HEK293 (cell line): Measurements from ENCODE around the gene ANKRD6.

Experiments
- BCL11A ChIP-seq: fragments of 450-650 bp; formaldehyde crosslinking; IDR thresholded peaks from 2 replicates; pipeline ENCODE4 v1.5.1; 2016; ENCODE audit warnings: low read depth, missing biosample characterization, missing genetic modification characterization
- CTCF ChIP-seq: fragments of 450-650 bp; formaldehyde crosslinking; IDR thresholded peaks from 2 replicates; pipeline ENCODE4 v1.5.1; 2016; ENCODE audit warnings: missing biosample characterization, missing genetic modification characterization
- KLF9 ChIP-seq: fragments of 450-650 bp; formaldehyde crosslinking; IDR thresholded peaks from 2 replicates; pipeline ENCODE4 v1.5.1; 2016; ENCODE audit warnings: missing biosample characterization, missing genetic modification characterization, low read depth
- TCF7L2 ChIP-seq: IDR thresholded peaks from 2 replicates; pipeline ENCODE4 v1.6.1; 2011; ENCODE audit warnings: low read depth, mild to moderate bottlenecking, inconsistent platforms, low read length, moderate library complexity, borderline replicate concordance
- YY1 ChIP-seq: fragments of 450-650 bp; formaldehyde crosslinking; IDR thresholded peaks from 2 replicates; pipeline ENCODE4 v1.5.1; 2018; ENCODE audit warnings: missing biosample characterization, missing genetic modification characterization
- ZBTB48 ChIP-seq: fragments of 450-650 bp; formaldehyde crosslinking; IDR thresholded peaks from 2 replicates; pipeline ENCODE4 v1.5.1; 2016; ENCODE audit warnings: missing biosample characterization, missing genetic modification characterization
- ZNF311 ChIP-seq: fragments of 450-650 bp; formaldehyde crosslinking; IDR thresholded peaks from 2 replicates; pipeline ENCODE4 v1.5.1; 2017; ENCODE audit warnings: missing biosample characterization, missing genetic modification characterization, borderline replicate concordance
- ZNF76 ChIP-seq: fragments of 450-650 bp; formaldehyde crosslinking; IDR thresholded peaks from 2 replicates; pipeline ENCODE4; 2016; ENCODE audit warnings: low read depth, missing biosample characterization, missing genetic modification characterization, borderline replicate concordance
- ZNF768 ChIP-seq: fragments of 450-650 bp; formaldehyde crosslinking; IDR thresholded peaks from 2 replicates; pipeline ENCODE4 v1.5.1; 2018; ENCODE audit warnings: missing biosample characterization, mild to moderate bottlenecking, missing genetic modification characterization
- ZNF785 ChIP-seq: fragments of 450-650 bp; formaldehyde crosslinking; IDR thresholded peaks from 2 replicates; pipeline ENCODE4 v1.5.1; 2016; ENCODE audit warnings: missing biosample characterization, missing genetic modification characterization
- TF ChIP-seq, protein P1 (sequence below): fragments of 450-650 bp; formaldehyde crosslinking; IDR thresholded peaks from 2 replicates; pipeline ENCODE4 v1.5.1; 2016; ENCODE audit warnings: missing biosample characterization, missing genetic modification characterization

- no peak for TF ChIP-seq ZNF785
- no peak for TF ChIP-seq ZNF76 (tag by site-specific recombination)
- no peak for TF ChIP-seq BCL11A
- no peak for TF ChIP-seq CTCF (tag by site-specific recombination)
- TF ChIP-seq ZNF768 (tag by site-specific recombination), result no peak
- TF ChIP-seq TCF7L2, result no peak
- TF ChIP-seq, protein P1, sequence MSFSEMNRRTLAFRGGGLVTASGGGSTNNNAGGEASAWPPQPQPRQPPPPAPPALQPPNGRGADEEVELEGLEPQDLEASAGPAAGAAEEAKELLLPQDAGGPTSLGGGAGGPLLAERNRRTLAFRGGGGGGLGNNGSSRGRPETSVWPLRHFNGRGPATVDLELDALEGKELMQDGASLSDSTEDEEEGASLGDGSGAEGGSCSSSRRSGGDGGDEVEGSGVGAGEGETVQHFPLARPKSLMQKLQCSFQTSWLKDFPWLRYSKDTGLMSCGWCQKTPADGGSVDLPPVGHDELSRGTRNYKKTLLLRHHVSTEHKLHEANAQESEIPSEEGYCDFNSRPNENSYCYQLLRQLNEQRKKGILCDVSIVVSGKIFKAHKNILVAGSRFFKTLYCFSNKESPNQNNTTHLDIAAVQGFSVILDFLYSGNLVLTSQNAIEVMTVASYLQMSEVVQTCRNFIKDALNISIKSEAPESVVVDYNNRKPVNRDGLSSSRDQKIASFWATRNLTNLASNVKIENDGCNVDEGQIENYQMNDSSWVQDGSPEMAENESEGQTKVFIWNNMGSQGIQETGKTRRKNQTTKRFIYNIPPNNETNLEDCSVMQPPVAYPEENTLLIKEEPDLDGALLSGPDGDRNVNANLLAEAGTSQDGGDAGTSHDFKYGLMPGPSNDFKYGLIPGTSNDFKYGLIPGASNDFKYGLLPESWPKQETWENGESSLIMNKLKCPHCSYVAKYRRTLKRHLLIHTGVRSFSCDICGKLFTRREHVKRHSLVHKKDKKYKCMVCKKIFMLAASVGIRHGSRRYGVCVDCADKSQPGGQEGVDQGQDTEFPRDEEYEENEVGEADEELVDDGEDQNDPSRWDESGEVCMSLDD, result no peak
- no peak for TF ChIP-seq ZNF311 (tag by site-specific recombination)
- no peak for TF ChIP-seq KLF9 (tag by site-specific recombination)
- TF ChIP-seq YY1 (tag by site-specific recombination), result no peak
- TF ChIP-seq ZBTB48, result no peak
Observed at GRCh38 chr6:89602166-89602565, 169.2 kb downstream of the ANKRD6 start.
